Kidney epithelial cell (primary cell): ENCODE results near the gene ELAVL1. TPM values are rescaled to one million over a fixed set of nuclear protein-coding genes. Genes with fewer than 3 reads are reported as not detected.

ENCODE experiments used
- DNase-seq: peaks from one replicate; pipeline ENCODE4 v3.0.0-alpha.2; 2010; ENCODE audit warnings: low read depth
- H3K27me3 ChIP-seq: 2 replicates; pipeline ENCODE4 v1.6.0; 2011; ENCODE audit warnings: low read length; ENCODE audit not compliant: control insufficient read depth, insufficient read depth
- H3K36me3 ChIP-seq: 2 replicates; pipeline ENCODE4 v1.5.1; 2011; ENCODE audit warnings: low read length; ENCODE audit not compliant: control insufficient read depth, insufficient read depth
- H3K4me3 ChIP-seq: 2 replicates; pipeline ENCODE4 v1.5.1; 2011; ENCODE audit warnings: low read depth, mild to moderate bottlenecking, control low read depth, low read length
- total RNA-seq: library from RNA; depleted of rRNA; stranded (reverse); fragments of >200 nt; gene quantifications from 2 replicates; pipeline ENCODE4 v1.2.3, GENCODE V29; 2015
- TF ChIP-seq, protein P1 (sequence below): IDR thresholded peaks from 2 replicates; pipeline ENCODE4 v1.5.1; 2011; ENCODE audit warnings: mild to moderate bottlenecking, moderate library complexity, low read length, control low read depth, inconsistent platforms; ENCODE audit not compliant: insufficient read depth, poor library complexity, severe bottlenecking

ELAVL1 gene
- total RNA-seq, 1 donor from 2014 or later, result 65.9 TPM

DNA sequence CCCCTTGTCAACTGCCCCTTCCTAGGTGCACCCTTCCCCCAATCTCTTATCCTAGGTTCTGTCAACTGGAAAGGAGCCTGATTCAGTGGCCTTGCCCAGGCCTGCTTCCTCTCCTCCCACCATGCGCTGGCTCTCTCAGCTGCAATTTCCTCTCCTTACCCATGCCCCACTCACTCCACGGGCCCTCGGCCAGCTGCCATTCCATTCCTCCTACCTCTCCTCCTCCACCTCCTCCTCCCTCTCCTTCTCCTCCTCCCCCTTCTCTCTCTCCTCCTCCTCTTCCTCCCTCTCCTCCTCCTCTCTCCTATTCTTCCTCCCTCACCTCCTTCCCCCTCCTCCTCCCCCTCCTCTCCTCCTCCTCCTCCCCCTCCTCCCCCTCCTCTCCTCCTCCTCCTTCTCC, 52.4 kb downstream of the ELAVL1 start:
- no peaks in the 10 kb centered on the region for H3K36me3 ChIP-seq
- H3K4me3 ChIP-seq, result no peak overlapping the region
- no peaks in the 10 kb centered on the region for H3K27me3 ChIP-seq
- TF ChIP-seq, protein P1, sequence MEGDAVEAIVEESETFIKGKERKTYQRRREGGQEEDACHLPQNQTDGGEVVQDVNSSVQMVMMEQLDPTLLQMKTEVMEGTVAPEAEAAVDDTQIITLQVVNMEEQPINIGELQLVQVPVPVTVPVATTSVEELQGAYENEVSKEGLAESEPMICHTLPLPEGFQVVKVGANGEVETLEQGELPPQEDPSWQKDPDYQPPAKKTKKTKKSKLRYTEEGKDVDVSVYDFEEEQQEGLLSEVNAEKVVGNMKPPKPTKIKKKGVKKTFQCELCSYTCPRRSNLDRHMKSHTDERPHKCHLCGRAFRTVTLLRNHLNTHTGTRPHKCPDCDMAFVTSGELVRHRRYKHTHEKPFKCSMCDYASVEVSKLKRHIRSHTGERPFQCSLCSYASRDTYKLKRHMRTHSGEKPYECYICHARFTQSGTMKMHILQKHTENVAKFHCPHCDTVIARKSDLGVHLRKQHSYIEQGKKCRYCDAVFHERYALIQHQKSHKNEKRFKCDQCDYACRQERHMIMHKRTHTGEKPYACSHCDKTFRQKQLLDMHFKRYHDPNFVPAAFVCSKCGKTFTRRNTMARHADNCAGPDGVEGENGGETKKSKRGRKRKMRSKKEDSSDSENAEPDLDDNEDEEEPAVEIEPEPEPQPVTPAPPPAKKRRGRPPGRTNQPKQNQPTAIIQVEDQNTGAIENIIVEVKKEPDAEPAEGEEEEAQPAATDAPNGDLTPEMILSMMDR, result no peak
- no peak for DNase-seq

DNA sequence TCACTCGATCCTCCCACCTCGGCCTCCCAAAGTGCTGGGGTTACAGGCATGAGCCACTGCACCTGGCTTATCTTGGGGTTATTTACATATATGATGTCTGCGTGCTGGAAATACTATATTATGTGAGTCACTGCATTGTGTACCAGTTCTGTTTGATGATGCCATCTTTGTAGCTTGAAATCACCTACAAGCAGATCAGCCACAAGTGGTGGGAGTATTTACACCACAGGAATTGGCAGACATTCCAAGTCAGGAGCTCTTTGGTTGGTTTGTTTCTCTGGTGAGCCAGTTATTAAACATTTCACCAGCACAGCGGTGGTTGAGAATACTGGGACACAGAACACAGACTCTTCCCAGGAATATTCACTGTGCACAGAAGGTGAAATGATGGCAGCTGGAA, 57.5 kb downstream of the ELAVL1 start:
- DNase-seq, result no peak
- TF ChIP-seq, protein P1, result no peak

DNA sequence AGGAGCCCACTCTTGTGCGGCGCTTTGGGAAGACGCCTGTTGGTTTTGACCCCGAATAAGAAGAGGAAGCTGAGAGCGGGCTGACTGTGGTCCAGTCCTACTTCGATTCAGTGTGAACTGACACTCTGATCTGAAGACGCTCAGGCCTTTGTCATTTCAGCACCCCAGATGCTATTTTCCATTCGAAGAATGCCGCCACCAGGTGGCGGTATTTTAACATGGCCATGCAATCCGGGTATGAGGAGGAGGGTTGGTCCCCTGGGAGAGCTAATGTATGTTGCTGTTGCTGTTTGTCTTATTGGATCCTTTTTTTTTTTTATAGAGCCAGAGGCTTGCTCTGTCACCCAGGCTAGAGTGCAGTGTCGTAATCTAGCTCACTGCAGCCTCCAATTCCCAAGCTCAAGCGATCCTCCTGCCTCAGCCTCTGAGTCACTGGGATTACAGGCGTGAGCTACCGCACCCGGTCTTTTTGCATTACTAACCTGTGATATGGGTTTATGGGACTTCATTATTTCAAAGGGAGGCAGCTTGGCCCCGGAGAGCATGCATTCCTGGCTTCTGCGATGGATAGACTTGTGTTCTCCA, 61.2 kb downstream of the ELAVL1 start:
- no peaks in the 10 kb centered on the region for H3K27me3 ChIP-seq
- peak overlapping the region; percentile 57 for H3K4me3 ChIP-seq
- no peak for DNase-seq
- TF ChIP-seq, protein P1, result peak; percentile 77
- no peaks in the 10 kb centered on the region for H3K36me3 ChIP-seq

More for the DNA sequence above, 57.5 kb downstream of the ELAVL1 start:
- Histone ChIP-seq H3K27me3 (no peaks in the 10 kb centered on the region), H3K4me3 (no peak overlapping the region), H3K36me3 (no peaks in the 10 kb centered on the region)

DNA sequence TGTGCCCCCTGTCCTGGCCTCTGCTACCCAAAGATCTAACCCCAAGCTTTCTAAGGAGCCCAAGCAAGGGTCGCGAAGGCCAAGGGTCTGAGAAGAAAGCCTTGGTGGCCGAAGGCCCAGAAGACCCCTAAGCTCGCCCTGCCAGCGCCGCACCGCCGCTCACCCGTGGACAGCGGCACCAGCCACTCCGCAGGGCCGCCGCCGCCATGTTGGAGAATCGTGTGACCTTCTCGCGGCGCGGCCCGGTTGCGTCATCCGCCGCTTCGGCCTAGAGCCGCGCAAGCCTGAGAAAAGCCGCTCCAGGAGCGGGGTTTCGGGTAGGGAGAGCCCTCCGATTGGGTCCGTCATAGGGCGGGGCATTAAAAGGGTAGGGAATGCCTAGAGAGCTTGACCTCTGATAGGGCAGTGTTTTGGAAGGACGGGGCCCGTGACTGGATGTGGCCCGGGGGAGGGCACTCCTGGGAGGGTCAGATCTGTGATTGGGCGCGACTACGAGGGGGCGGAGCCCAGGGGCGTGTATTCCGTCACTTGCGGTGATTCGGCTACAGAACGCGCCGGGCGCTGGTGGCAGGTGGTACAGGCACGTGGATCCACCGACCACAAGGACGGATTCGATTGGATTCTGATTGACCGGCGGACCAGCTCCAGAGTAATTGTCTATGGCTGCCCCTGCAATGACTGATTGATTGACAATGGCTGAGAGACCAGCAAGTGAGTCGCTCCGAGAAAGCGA, 61.8 kb downstream of the ELAVL1 start, which contains the start of gene TIMM44:
TSS of gene TIMM44 (minus strand) at position 223 of the 733 bp plus-strand sequence. CDS start at position 208, 15 bp downstream.
- peak; percentile 98 for DNase-seq
- peak within 1 kb of the TSS; percentile 97 for H3K4me3 ChIP-seq
- H3K36me3 ChIP-seq, result no peaks in the 10 kb centered on the region
- TF ChIP-seq, protein P1, result no peak
- H3K27me3 ChIP-seq, result no peaks in the 10 kb centered on the region

DNA sequence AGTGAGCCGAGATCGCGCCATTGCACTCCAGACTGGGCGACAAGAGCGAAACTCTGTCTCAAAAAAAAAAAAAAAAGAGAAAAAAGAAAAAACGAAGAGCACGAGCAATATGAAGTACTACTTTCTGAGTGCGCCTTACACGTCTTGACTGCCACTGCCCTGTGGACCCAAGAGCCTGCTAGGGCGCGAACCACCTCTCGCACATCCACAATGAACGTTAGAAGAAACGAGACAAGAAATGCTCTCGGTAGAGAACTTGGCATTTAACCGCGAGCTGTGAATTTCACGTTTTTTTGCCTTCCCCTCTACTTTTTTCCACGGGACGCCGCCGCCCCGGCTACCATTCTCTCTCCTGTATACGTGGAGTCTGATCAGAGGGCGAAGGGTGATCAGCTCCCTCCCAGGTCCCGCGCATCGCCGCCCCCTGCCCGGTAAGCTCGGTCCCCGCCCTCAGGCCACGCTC, 62.4 kb downstream of the ELAVL1 start:
- Histone ChIP-seq H3K36me3 (no peaks in the 10 kb centered on the region), H3K4me3 (peak overlapping the region; percentile 97), H3K27me3 (no peaks in the 10 kb centered on the region)
- no peak for DNase-seq
- TF ChIP-seq, protein P1, result no peak
